Transverse colon (tissue), 4 donors: ENCODE results near the gene NUP210. TPM values are rescaled to one million over a fixed set of nuclear protein-coding genes. Genes with fewer than 3 reads are reported as not detected.

Experiments
- DNase-seq: peaks from one replicate; pipeline ENCODE4 v3.0.0-alpha.2; 2019
- H3K27ac ChIP-seq, 4 donors: fragments of 200-600 bp; sonication (generic); 2 replicates each; pipeline ENCODE4 v1.5.1; 2016 to 2018; ENCODE audit warnings: inconsistent platforms in 4 of 4
- H3K27me3 ChIP-seq: fragments of 200-600 bp; sonication (generic); 2 replicates; pipeline ENCODE4 v1.5.1; 2017; ENCODE audit warnings: inconsistent platforms
- H3K36me3 ChIP-seq, 4 donors: fragments of 200-600 bp; sonication (generic); 2 replicates each; pipeline ENCODE4 v1.5.1; 2017 to 2019; ENCODE audit warnings: inconsistent platforms in 4 of 4
- H3K4me1 ChIP-seq, 4 donors: fragments of 200-600 bp; sonication (generic); 2 replicates each; pipeline ENCODE4 v1.5.1; 2017 to 2020; ENCODE audit warnings: inconsistent platforms in 4 of 4
- H3K4me3 ChIP-seq, 4 donors: fragments of 200-600 bp; sonication (generic); 1 replicate in 1 of 4; 2 replicates in 3 of 4; pipeline versions ENCODE4 v1.5.1 to v1.6.1; 2017 to 2019; ENCODE audit warnings: inconsistent platforms in 4 of 4
- H3K9me3 ChIP-seq, 2 donors: fragments of 200-600 bp; sonication (generic); 2 replicates each; pipeline ENCODE4 v1.5.1; 2017 to 2019; ENCODE audit warnings: inconsistent platforms in 2 of 2
- EP300 ChIP-seq: sonication (generic); formaldehyde crosslinking; IDR thresholded peaks from one replicate; pipeline ENCODE4 v1.6.1; 2017; ENCODE audit warnings: antibody characterized with exemption, low read depth
- POLR2A ChIP-seq: fragments of 450-650 bp; IDR thresholded peaks from one replicate; pipeline ENCODE4 v1.6.1; 2016; ENCODE audit warnings: antibody characterized with exemption, mild to moderate bottlenecking, moderate library complexity
- POLR2AphosphoS5 ChIP-seq, 3 donors: sonication (generic); formaldehyde crosslinking; IDR thresholded peaks; one replicate each; pipeline ENCODE4 v1.6.1; 2016; ENCODE audit warnings: antibody characterized with exemption in 3 of 3
- WGBS, 2 donors: methylation state at CpG; one replicate each; pipeline ENCODE4 v1.1.5; 2018; ENCODE audit warnings: low coverage in 1 of 2; 5-methylcytosine and 5-hydroxymethylcytosine counted together
- in situ Hi-C, 4 donors: fragments of 200-750 bp; cut with MboI; loops; one replicate each; pipeline versions ENCODE4 v1.15.0 to v1.15.1; 2017; ENCODE audit warnings: low sequenced_read_pairs in 3 of 4, low pct_ligation_motif_present in 1 of 4, low pct_unique_long_range_greater_than_20kb in 1 of 4
- intact Hi-C: fragments of 100-400 bp; cut with DNase I; formaldehyde crosslinking; loops from one replicate; pipeline ENCODE4 v1.15.1; 2023; ENCODE audit warnings: low total_unique reads
- total RNA-seq, 4 donors: library from RNA; depleted of rRNA; stranded (reverse); fragments of >200 nt; gene quantifications; one replicate each; pipeline ENCODE4 v1.1.0, GENCODE V29; 2016
- TF ChIP-seq, protein P1 (sequence below), 5 experiments: fragments of 200-600 bp in 3 of 5; fragments of 450-650 bp in 2 of 5; sonication (generic) in 3 of 5; IDR thresholded peaks; 1 replicate in 2 of 5; 2 replicates in 3 of 5; pipeline ENCODE4 v1.5.1; 2016 to 2017; ENCODE audit warnings: antibody characterized with exemption in 5 of 5, inconsistent platforms in 3 of 5, mild to moderate bottlenecking in 2 of 5, moderate library complexity in 1 of 5

NUP210 gene
- total RNA-seq, 4 donors from 2014 or later: 6.0 to 202 (median 14.6) TPM

GRCh38 chr3:13357074-13357473 lies 63.0 kb downstream of the NUP210 start:
- Histone ChIP-seq H3K27me3 (no peaks in the 10 kb centered on the region), H3K36me3 (no peaks in the 10 kb centered on the region), H3K4me3 (no peak overlapping the region)

GRCh38 chr3:13353936-13354542 lies 66.1 kb downstream of the NUP210 start:
- no peaks in the 10 kb centered on the region for H3K4me1 ChIP-seq
- H3K4me3 ChIP-seq: no peak overlapping the region
- H3K27me3 ChIP-seq: no peaks in the 10 kb centered on the region
- H3K36me3 ChIP-seq: no peaks in the 10 kb centered on the region
- TF ChIP-seq EP300 (no peak), POLR2AphosphoS5 (IDR thresholded peaks at IDR 0.05) (no peak), POLR2A (no peak)
- TF ChIP-seq, protein P1, sequence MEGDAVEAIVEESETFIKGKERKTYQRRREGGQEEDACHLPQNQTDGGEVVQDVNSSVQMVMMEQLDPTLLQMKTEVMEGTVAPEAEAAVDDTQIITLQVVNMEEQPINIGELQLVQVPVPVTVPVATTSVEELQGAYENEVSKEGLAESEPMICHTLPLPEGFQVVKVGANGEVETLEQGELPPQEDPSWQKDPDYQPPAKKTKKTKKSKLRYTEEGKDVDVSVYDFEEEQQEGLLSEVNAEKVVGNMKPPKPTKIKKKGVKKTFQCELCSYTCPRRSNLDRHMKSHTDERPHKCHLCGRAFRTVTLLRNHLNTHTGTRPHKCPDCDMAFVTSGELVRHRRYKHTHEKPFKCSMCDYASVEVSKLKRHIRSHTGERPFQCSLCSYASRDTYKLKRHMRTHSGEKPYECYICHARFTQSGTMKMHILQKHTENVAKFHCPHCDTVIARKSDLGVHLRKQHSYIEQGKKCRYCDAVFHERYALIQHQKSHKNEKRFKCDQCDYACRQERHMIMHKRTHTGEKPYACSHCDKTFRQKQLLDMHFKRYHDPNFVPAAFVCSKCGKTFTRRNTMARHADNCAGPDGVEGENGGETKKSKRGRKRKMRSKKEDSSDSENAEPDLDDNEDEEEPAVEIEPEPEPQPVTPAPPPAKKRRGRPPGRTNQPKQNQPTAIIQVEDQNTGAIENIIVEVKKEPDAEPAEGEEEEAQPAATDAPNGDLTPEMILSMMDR (IDR thresholded peaks at IDR 0.05): no peak
- no peaks in the 10 kb centered on the region for H3K9me3 ChIP-seq
- no peak for DNase-seq
- in situ Hi-C loops (no loop called here), intact Hi-C loops (no loop called here)
- no peak overlapping the region for H3K27ac ChIP-seq
- WGBS, 2 donors: 89% methylated on average over 10 of the region's 13 CpGs; no CpG with 5 or more reads in 1 of the 2 donors

More at GRCh38 chr3:13357074-13357473, 63.0 kb downstream of the NUP210 start:
- H3K9me3 ChIP-seq: no peaks in the 10 kb centered on the region
- TF ChIP-seq, protein P1 (IDR thresholded peaks at IDR 0.05): no peak
- no peak for TF ChIP-seq EP300
- TF ChIP-seq POLR2AphosphoS5 (IDR thresholded peaks at IDR 0.05): no peak
- DNase-seq: no peak
- intact Hi-C loops: no loop called here
- in situ Hi-C loops: no loop called here
- no peak overlapping the region for H3K27ac ChIP-seq
- no peaks in the 10 kb centered on the region for H3K4me1 ChIP-seq
- 89 to 100% methylated on average over 5 to 11 of the region's 11 CpGs for WGBS, 2 donors

- H3K27me3 ChIP-seq: no peaks in the 10 kb centered on the region
- WGBS, 2 donors: 84% methylated on average over 5 of the region's 5 CpGs; no CpG with 5 or more reads in 1 of the 2 donors
- no peak overlapping the region for H3K27ac ChIP-seq
- no peaks in the 10 kb centered on the region for H3K9me3 ChIP-seq
- no peak overlapping the region for H3K4me3 ChIP-seq
- intact Hi-C loops: no loop called here
- in situ Hi-C loops: no loop called here
- H3K4me1 ChIP-seq: no peaks in the 10 kb centered on the region
- no peak for DNase-seq
- H3K36me3 ChIP-seq: no peaks in the 10 kb centered on the region
- TF ChIP-seq EP300 (no peak), POLR2A (no peak), POLR2AphosphoS5 (IDR thresholded peaks at IDR 0.05) (no peak)
- TF ChIP-seq, protein P1 (IDR thresholded peaks at IDR 0.05): no peak
These were observed 66.6 kb downstream of the NUP210 start for GRCh38 chr3:13353506-13353905.

GRCh38 chr3:13352621-13353131 lies 67.4 kb downstream of the NUP210 start:
- H3K4me1 ChIP-seq: peaks cover 0 to 5% (median 0%) of the 10 kb centered on the region in 4 donors
- in situ Hi-C loops (no loop called here), intact Hi-C loops (no loop called here)
- 67 to 72% methylated on average over 3 to 7 of the region's 7 CpGs for WGBS, 2 donors
- H3K27ac ChIP-seq: no peak overlapping the region
- TF ChIP-seq POLR2AphosphoS5 (IDR thresholded peaks at IDR 0.05) (no peak), POLR2A (no peak), EP300 (no peak)
- TF ChIP-seq, protein P1 (IDR thresholded peaks at IDR 0.05): no peak
- no peaks in the 10 kb centered on the region for H3K36me3 ChIP-seq
- DNase-seq: no peak
- H3K4me3 ChIP-seq: no peak overlapping the region
- no peaks in the 10 kb centered on the region for H3K9me3 ChIP-seq
- H3K27me3 ChIP-seq: no peaks in the 10 kb centered on the region
